ENCODE data around the gene TBR1.

The TBR1 gene

DNA sequence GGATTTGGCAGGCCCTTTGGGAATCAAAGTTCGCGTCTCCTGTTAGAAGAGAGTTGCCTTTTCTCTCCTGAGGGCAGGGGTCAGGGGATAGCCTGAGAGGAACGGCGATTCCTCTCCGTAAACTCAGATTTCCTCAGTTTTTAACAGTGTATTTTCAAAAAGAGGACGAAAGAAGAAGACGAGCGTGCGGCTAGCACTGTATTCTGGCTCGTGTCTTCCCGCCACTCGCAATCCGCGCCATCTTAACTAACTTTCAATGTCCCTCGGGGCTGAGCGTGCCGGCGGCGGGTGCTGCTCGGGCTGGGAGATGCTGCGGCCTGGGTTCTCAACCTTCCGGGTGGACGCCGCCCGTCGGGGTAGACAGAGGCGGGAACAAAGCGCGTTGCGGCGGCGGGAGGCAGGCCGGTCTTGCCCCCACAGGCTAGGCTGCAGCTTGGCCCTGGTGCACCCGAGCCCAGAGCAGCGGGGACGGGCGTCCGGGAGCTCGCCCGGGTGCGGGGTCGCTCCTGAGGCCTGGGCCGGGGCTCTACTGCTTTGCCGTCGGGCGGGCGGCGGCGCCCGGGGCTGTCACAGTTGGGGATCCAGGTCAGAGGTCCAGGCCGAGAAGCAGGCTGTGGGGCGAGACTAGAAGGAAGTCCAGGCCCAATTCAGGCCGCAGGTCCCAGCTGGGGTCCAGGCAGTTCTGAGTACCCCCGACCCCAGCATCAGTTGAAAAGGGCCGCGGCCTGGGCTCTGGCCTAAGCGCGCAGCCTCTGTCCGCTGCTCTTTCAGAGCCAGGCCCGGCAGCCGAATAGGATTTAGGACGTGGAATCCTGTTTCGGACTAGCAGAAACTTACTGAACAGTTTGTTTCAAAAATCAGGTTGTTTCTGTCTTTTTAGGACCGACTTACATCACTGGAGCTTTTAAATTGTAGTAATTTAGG lies 11.8 kb downstream of the TBR1 start:
- no peak for DNase-seq (ENCODE audit: low read depth in 2 of 2)

DNA sequence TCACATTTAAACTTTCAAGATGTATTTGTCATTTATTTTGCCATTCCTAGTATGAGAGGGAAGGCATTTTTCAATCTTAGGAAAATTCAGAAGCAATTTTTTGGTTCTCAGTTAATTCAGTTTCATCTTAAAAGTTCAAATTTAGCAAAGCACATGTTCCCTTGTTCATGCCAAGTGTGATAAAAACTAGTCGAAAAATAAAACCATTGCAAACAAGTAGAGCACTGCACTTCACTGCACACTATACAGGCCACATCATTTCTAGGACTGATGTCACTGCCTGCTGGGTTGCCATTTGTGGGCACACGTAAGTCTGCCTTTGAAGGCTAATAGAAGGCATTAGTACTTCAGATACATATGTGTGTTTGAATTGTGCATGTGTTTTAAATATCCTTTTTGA lies 14.3 kb downstream of the TBR1 start:
- no peak for DNase-seq (ENCODE audit: low read depth in 2 of 2)

DNA sequence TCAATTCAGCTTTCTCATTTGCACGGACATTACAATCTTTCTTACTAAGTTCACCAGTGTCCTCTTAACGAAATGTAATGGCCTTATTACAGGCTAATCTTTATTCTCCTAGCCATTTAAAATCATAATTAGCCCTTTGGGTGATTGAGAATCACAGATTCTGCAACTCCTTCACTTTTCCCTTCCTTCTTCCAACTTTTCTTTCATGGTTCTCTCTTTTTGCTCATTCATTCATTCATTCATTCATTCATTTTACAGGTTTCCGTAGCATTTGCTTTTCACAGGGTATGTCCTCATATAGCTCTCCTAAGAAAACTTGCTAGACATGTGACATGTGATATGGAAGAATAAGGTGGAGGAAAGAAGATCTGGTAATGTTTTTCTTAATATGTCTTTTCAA lies 16.0 kb downstream of the TBR1 start:
- no peak for DNase-seq (ENCODE audit: low read depth in 2 of 2)

DNA sequence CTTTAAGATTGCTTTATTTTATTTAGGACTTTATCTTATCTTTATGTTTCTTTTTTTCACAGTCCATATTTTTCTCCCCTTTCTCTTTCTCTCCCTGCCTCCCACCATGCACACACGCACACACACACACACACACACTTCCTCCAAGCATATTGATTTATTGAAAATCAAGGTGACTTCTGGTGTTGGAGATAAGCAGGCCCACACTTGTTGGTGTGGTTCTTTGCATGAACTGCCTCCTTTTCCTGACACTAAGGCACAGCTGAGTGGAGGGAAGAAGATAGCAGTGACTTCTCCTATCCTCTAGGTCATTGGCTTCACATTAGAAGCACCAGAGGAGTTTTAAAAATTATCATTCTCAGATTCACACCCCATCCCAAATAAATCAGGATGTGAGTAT lies 18.0 kb downstream of the TBR1 start:
- no peak for DNase-seq (ENCODE audit: low read depth in 2 of 2)

DNA sequence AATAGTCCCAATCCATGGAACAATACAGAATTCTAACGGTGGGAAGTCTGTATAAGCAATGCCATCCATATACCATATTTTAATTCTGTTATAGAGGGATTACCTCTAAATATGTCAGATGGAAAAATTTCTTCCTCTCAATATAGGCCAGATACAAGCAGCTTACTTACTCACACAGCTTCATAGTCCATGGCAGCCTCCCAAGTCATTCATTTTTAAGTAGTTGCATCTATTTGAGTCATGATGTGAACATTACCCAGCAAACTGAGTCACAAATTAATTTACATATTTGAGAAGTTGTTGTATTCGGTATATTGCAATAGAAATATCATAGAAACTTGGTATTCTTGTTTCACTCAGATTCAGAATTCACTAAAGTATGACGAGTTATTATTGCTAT lies 20.3 kb downstream of the TBR1 start:
- DNase-seq (ENCODE audit: low read depth in 2 of 2), result no peak

DNA sequence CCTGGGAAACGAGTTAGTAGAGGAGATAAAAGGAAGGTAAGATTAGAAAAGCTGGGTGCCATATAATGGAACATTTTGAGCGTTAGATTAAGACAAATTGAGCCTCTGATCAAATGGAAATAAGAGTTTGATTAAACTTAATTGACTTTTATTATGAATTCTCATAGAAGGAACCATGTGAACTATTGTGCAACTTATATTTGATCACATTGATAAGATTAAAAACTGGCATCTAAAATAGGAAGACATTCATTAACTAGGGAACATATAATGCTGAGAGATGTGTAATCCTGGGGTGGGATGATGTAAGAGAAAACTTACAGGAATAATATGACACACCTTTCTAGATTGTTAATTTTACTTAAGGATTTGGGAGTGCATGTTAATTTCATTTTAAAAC lies 22.5 kb downstream of the TBR1 start:
- DNase-seq (ENCODE audit: low read depth in 2 of 2), result no peak

DNA sequence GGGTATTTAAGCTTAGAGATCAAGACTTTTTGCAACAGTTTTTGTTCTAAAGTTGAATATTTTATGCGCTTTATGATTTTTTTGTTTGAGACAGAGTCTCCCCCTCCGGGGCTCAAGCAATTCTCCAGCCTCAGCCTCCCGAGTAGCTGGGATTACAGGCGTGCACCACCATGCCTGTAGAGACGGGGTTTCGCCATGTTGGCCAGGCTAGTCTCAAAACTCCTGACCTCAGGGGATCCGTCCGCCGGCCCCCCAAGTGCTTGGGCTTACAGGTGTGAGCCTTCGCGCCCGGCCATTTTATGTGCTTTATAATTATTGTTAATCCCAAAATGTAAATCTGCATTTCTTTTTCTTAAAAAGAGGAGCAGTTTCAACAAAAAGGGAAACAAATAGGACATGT lies 29.0 kb downstream of the TBR1 start:
- no peak for DNase-seq (ENCODE audit: low read depth in 2 of 2)

DNA sequence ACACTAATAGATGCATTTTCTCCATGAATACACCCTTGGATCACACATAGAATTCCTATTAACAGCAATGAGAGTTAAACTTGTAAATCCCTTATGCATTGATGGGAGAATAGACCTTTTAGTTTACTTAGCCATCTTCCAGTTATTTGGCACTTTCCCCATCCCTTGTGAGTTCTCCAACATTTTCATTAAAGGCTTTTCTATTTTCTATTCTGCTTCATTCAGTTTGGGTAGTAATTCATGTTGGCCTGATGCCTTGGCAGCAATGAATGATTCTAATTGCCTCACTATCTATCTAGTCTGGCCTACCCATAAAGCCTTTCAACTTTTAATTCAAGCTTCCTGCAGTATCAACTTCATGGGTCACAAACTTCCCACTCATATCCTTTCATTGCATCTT lies 32.3 kb downstream of the TBR1 start:
- DNase-seq (ENCODE audit: low read depth in 2 of 2), result no peak

DNA sequence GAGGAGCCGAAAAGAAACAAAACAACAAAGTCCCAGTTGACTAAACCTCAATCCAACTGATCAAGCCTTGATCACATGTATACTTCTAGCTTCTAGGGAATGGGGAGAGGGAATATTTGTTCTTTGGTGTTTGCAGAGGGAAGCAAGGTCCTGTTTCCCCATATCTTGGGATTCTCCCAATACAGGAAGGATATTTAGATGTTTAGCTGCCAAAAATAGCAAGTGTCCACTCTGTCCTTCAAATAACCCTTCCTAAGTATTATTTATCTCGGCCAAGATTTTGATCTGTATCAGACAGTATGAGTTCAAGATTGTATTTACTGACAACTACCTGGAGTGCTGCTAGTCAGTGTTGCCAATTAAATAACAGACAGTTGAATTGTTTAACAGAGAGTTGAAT lies 55.5 kb downstream of the TBR1 start:
- DNase-seq (ENCODE audit: low read depth in 2 of 2), result no peak

DNA sequence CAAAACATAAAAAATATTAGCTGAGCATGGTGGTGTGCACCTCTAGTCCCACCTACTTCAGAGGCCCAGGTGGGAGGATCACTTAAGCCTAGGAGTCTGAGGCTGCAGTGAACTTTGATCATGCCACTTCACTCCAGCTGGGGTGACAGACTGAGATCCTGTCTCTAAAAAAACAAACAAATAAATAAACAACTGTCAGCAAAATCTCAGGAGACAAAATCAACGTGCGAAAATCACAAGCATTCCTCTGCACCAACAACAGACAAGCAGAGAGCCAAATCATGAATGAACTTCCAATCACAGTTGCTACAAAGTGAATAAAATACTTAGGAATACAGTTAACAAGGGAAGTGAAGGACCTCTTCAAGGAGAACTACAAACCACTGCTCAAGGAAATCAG lies 58.8 kb downstream of the TBR1 start:
- DNase-seq (ENCODE audit: low read depth in 2 of 2), result no peak
